T-cell (primary cell): Measurements from ENCODE around the gene NELFA. TPM values are rescaled to one million over a fixed set of nuclear protein-coding genes. Genes with fewer than 3 reads are reported as not detected.
A peak's percentile ranks its signal among the peaks of the same experiment; 100 is the strongest.

Experiments used
- ATAC-seq, 4 experiments: fragments of 200-7000 bp in 3 of 4; fragments of 150-1000 bp in 1 of 4; cut with Tn5 transposase; replicated peaks in 1 of 4; 1 replicate in 3 of 4; 2 replicates in 1 of 4; pipeline ENCODE4 v1.10.0; 2021; ENCODE audit warnings: moderate library complexity in 3 of 4, mild to moderate bottlenecking in 2 of 4, moderate number of reproducible peaks in 1 of 4
- CTCF ChIA-PET, 2 donors: fragments of 300-600 bp; sonication (Branson Sonifier 250); formaldehyde crosslinking; loops; one replicate each; lab custom pipeline; 2022; ENCODE audit warnings: antibody characterized with exemption in 2 of 2; lab: Charles Lee
- POLR2A ChIA-PET, 2 donors: fragments of 300-600 bp; sonication (Branson Sonifier 250); formaldehyde crosslinking; loops; one replicate each; lab custom pipeline; 2022; ENCODE audit warnings: antibody characterized with exemption in 2 of 2; lab: Charles Lee
- DNase-seq, 35 experiments: peaks; one replicate each; pipeline versions ENCODE4 v3.0.0 to v3.0.0-alpha.2; 2013 to 2023
- H3K27ac ChIP-seq: one replicate; pipeline ENCODE4 v1.5.1; 2013; ENCODE audit warnings: low read length
- H3K27me3 ChIP-seq, 2 experiments: replicated peaks in 1 of 2; 1 replicate in 1 of 2; 2 replicates in 1 of 2; pipeline versions ENCODE4 v1.6.1 to v1.7.0; 2013; ENCODE audit warnings: low read length in 1 of 2, mixed read lengths in 1 of 2; ENCODE audit not compliant: control insufficient read depth in 2 of 2, insufficient read depth in 2 of 2; ENCODE audit errors: extremely low read depth in 1 of 2
- H3K36me3 ChIP-seq, 2 donors: 1 replicate in 1 of 2; 2 replicates in 1 of 2; pipeline versions ENCODE4 v1.6.1 to v1.7.0; 2013; ENCODE audit warnings: low read length in 1 of 2; ENCODE audit not compliant: control insufficient read depth in 2 of 2, insufficient read depth in 1 of 2; ENCODE audit errors: extremely low read depth in 1 of 2
- H3K4me1 ChIP-seq, 2 experiments: 1 replicate in 1 of 2; 2 replicates in 1 of 2; pipeline versions ENCODE4 v1.6.1 to v1.7.0; 2013; ENCODE audit warnings: low read length in 2 of 2, mixed read lengths in 1 of 2; ENCODE audit not compliant: insufficient read depth in 2 of 2, control insufficient read depth in 1 of 2; ENCODE audit errors: extremely low read depth in 1 of 2
- H3K4me3 ChIP-seq, 2 donors: 1 replicate in 1 of 2; 2 replicates in 1 of 2; pipeline versions ENCODE4 v1.5.1 to v1.7.0; 2013; ENCODE audit warnings: mild to moderate bottlenecking in 2 of 2, low read length in 1 of 2, moderate library complexity in 1 of 2; ENCODE audit not compliant: control insufficient read depth in 1 of 2; ENCODE audit errors: extremely low read depth in 1 of 2
- H3K9me3 ChIP-seq: 2 replicates; pipeline ENCODE4 v1.7.0; 2013
- H3K27ac Mint-ChIP-seq, 2 donors: one replicate each; pipeline ENCODE4 v1.8.0; 2020 to 2021; ENCODE audit warnings: mild to moderate bottlenecking in 2 of 2, mixed read lengths in 2 of 2
- H3K27me3 Mint-ChIP-seq, 2 donors: one replicate each; pipeline ENCODE4 v1.8.0; 2021 to 2022; ENCODE audit warnings: mixed read lengths in 2 of 2
- H3K36me3 Mint-ChIP-seq: one replicate; pipeline ENCODE4 v1.8.0; 2021; ENCODE audit warnings: mixed read lengths
- H3K4me1 Mint-ChIP-seq, 3 donors: one replicate each; pipeline ENCODE4 v1.8.0; 2020 to 2022; ENCODE audit warnings: mixed read lengths in 3 of 3, mild to moderate bottlenecking in 1 of 3
- H3K4me3 Mint-ChIP-seq, 3 donors: one replicate each; pipeline ENCODE4 v1.8.0; 2020 to 2022; ENCODE audit warnings: mild to moderate bottlenecking in 3 of 3, mixed read lengths in 3 of 3, moderate library complexity in 3 of 3
- H3K9me3 Mint-ChIP-seq, 3 donors: one replicate each; pipeline ENCODE4 v1.8.0; 2020 to 2022; ENCODE audit warnings: mixed read lengths in 3 of 3
- WGBS: methylation state at CpG from one replicate; pipeline ENCODE4 v1.1.5; 2013; ENCODE audit warnings: missing lambda C conversion rate; ENCODE audit not compliant: insufficient coverage; 5-methylcytosine and 5-hydroxymethylcytosine counted together
- total RNA-seq, 35 experiments: library from RNA in 6 of 35; stranded (reverse) in 6 of 35; fragments of 120-200 nt in 1 of 35; gene quantifications; one replicate each; pipeline versions ENCODE4 v1.2.1 to v1.2.4 and lab custom pipeline; 2013 to 2026

Gene NELFA
- total RNA-seq, 5 donors from 2014 or later (not counting 1 experiment from before 2014, with no cell fraction given) = 40.7 to 55.1 (median 46.2) TPM

DNA sequence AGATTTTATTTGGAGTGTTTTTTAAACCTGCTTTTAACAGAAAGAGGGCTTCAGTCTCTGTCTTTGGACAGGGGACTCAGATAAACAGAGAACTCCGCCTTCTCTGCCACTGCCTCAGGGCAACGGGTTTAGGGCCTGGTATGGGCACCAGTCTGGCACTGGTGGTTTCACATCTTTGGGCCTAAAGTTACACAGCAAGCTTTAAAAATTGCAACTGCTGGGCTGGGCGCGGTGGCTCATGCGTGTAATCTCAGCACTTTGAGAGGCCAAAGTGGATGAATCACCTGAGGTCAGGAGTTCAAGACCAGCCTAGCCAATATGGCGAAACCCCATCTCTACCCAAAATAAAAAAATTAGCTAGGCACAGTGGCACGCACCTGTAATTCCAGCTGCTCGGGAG, 40.1 kb upstream of the NELFA start:
- Mint-ChIP-seq H3K9me3 (no peaks in the 10 kb centered on the region), H3K4me1 (no peaks in the 10 kb centered on the region), H3K36me3 (no peaks in the 10 kb centered on the region), H3K4me3 (no peak overlapping the region), H3K27me3 (peaks cover 20 to 52% of the 10 kb centered on the region in 2 donors), H3K27ac (no peak overlapping the region)
- Histone ChIP-seq H3K27me3 (peaks cover 2 to 58% of the 10 kb centered on the region in 2 experiments), H3K4me1 (peaks cover 0 to 2% of the 10 kb centered on the region in 2 experiments), H3K4me3 (no peak overlapping the region), H3K9me3 (no peaks in the 10 kb centered on the region), H3K27ac (no peak overlapping the region), H3K36me3 (no peaks in the 10 kb centered on the region)
- WGBS = 87% methylated on average over 7 of the region's 8 CpGs
- ChIA-PET POLR2A (no interaction called here), CTCF (no interaction called here)
- DNase-seq = no peak
- no peak for ATAC-seq

DNA sequence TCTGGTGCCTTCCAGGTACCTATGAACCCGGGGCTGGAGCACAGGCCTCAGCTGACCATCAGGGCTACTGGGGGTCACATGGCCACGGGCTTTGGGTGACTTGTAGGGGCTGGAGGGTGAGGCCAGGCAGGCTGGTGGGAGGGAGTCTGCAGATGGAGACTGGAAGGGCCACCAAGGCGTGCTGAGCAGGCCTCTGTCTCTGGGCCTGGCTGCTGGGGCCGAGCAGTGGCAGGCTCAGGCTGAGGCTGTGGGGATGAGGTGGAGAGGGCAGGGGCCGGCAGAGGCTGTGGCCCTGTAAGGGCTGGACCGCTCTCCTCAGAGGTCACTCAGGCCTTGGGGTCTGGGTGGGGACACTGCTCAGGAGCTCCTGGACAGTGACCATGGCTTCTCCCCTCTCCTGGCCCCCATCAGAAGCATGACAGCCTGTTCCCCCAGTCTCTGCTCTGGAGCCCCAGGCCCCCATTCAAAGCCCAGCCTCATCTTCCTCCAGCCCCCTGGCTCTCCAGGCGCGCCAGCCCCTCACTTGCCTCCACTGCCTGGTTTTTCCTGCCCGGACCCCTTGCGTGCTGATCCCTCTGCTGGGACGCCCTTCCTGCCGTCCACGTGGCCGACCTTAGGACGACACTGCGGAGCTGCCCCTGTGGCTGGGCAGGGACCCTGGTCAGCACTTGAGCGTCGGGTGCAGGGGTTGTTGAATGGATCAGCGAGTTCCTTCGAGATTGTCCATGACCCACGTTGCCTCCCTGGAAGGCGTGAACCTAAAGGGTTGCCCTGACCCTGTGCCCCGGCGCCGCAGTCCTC, 39.2 kb upstream of the NELFA start:
- POLR2A ChIA-PET = no interaction called here
- Mint-ChIP-seq H3K4me3 (no peak overlapping the region), H3K4me1 (no peaks in the 10 kb centered on the region), H3K9me3 (no peaks in the 10 kb centered on the region), H3K36me3 (no peaks in the 10 kb centered on the region), H3K27me3 (peaks cover 20 to 50% of the 10 kb centered on the region in 2 donors), H3K27ac (no peak overlapping the region)
- WGBS = 89% methylated on average over 17 of the region's 25 CpGs
- Histone ChIP-seq H3K4me1 (peaks cover 0 to 5% of the 10 kb centered on the region in 2 experiments), H3K4me3 (no peak overlapping the region), H3K27ac (no peak overlapping the region), H3K27me3 (peaks cover 2 to 59% of the 10 kb centered on the region in 2 experiments), H3K9me3 (no peaks in the 10 kb centered on the region), H3K36me3 (no peaks in the 10 kb centered on the region)
- no peak for DNase-seq
- ATAC-seq = no peak
- CTCF ChIA-PET = no interaction called here

DNA sequence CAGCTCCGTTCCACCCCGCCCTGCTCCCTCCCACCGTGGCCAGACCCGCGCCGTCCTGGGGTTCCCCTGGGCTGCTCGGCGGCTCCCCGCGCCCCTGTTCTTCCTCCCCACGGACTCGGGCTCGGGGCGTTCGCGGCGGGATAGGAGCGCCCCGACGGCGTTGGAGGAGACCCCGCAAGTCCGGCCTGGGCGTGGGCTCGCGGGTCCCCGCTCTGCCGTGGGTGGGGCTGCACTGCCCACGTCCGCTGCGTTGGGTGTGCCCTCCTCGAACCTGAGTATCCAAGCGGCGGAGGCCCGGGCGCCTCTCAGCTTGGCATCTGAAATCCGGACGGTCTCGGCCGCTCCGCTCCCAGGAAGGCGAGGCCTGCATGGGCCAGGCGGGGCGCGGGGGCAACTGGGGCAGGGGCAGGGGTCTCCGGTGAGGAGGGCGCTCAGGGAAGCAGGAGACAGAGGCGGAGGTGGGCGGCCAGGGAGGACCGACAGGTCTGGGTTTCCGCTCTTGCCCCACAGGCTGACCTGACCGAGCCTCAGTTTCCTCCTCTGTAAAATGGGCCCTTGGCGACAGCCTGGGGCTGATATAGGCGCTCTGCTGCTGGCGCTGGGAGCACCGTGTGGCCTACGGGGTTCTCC, 38.4 kb upstream of the NELFA start:
- no peaks in the 10 kb centered on the region for H3K36me3 ChIP-seq
- ATAC-seq (no peak), DNase-seq (no peak)
- peaks cover 0 to 2% (median 0%) of the 10 kb centered on the region in 3 donors for H3K4me1 Mint-ChIP-seq
- no peak overlapping the region for H3K4me3 ChIP-seq
- H3K4me3 Mint-ChIP-seq = no peak overlapping the region
- no peaks in the 10 kb centered on the region for H3K9me3 ChIP-seq
- POLR2A ChIA-PET = no interaction called here
- peaks cover 4 to 10% of the 10 kb centered on the region in 2 experiments for H3K4me1 ChIP-seq
- no peak overlapping the region for H3K27ac Mint-ChIP-seq
- WGBS = 39% methylated on average over 51 of the region's 57 CpGs
- H3K27me3 Mint-ChIP-seq = peaks cover 17 to 45% of the 10 kb centered on the region in 2 donors
- H3K27me3 ChIP-seq = peaks cover 2 to 59% of the 10 kb centered on the region in 2 experiments
- CTCF ChIA-PET = no interaction called here
- no peak overlapping the region for H3K27ac ChIP-seq
- no peaks in the 10 kb centered on the region for H3K9me3 Mint-ChIP-seq
- H3K36me3 Mint-ChIP-seq = no peaks in the 10 kb centered on the region

DNA sequence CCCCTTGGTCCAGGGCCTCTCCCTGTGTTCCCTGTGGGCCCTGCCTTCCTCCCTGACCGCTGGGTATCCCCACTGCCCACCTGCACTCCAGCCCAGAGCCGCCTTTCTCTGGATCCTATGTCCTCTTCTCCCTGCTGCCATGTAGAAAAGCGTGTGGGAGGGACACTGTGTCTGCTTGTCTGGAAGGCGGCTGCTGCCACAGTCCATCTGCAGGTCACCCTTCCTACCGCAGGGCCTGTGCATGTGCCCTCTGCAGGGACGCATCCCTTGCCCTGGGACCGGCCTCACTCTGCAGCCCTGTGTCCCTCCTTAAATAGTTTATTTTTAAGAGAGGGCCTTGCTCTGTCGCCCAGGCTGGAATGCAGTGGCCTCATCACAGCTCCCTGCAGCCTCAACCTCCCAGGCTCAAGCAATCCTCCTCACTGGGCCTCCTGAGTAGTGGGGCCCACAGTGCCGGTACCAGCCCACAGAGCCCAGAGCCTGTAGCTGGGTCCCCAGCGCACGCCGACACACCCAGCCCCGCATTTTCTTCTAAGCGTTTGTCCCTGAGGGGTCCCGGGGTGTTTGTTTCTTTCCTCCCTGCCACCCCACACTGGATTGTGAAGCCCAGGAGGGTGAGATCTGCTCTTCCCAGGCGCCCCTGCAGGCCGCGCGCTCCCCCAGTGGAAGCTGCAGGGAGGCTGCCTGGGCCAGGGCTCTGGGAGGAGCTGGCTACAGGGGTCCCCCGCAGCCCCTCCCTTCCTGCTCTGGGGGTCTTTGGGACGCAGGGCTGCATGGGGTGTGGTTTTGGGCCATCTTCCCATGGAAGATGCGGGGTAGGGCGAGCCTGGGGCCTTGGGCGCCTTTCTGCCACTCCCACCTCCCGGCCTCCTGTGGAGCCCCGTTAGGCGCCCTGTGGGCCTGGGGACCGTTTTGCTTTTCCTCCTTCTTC, 37.5 kb upstream of the NELFA start:
- ATAC-seq = no peak
- Mint-ChIP-seq H3K9me3 (no peaks in the 10 kb centered on the region), H3K27me3 (peaks cover 11 to 44% of the 10 kb centered on the region in 2 donors), H3K4me1 (peaks cover 0 to 4% (median 0%) of the 10 kb centered on the region in 3 donors), H3K4me3 (no peak overlapping the region), H3K27ac (no peak overlapping the region), H3K36me3 (no peaks in the 10 kb centered on the region)
- 72% methylated on average over 11 of the region's 28 CpGs for WGBS
- POLR2A ChIA-PET = interaction anchor here in 1 of 2 donors (0.6 kb wide), 1 partner anchor 774 kb away, joined by 3 read pairs; no protein-coding TSS in a partner anchor
- DNase-seq = no peak
- H3K27ac ChIP-seq = no peak overlapping the region
- H3K9me3 ChIP-seq = no peaks in the 10 kb centered on the region
- H3K4me1 ChIP-seq = peaks cover 4 to 15% of the 10 kb centered on the region in 2 experiments
- H3K27me3 ChIP-seq = peaks cover 2 to 58% of the 10 kb centered on the region in 2 experiments
- CTCF ChIA-PET = no interaction called here
- no peak overlapping the region for H3K4me3 ChIP-seq
- no peaks in the 10 kb centered on the region for H3K36me3 ChIP-seq

DNA sequence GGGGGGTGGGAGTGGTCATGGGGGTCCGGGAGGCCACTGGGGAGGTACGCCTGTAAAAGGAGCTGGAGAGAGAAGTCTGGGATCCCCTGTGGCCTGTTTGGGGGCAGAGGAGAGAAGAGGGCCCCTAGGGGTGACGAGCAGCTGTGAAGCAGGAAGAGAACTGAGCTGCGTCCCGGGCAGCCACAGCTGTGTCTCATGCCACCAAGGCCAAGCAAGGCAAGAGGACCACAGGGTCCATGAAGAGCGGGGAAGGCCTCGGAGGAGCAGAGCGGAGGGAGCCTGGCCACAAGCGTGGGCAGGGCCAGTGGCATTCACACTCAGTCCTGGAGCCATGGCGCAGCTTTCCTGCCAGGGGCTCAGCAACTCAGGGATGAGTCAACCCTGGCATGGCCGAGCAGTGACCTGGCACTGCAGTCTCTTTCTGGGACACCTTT, 36.8 kb upstream of the NELFA start:
- H3K4me3 Mint-ChIP-seq = no peak overlapping the region

More for the DNA sequence above, 36.8 kb upstream of the NELFA start:
- Mint-ChIP-seq H3K27me3 (peaks cover 6 to 38% of the 10 kb centered on the region in 2 donors), H3K36me3 (no peaks in the 10 kb centered on the region), H3K27ac (no peak overlapping the region), H3K4me1 (peaks cover 0 to 4% (median 0%) of the 10 kb centered on the region in 3 donors), H3K9me3 (no peaks in the 10 kb centered on the region)
- ChIA-PET CTCF (no interaction called here), POLR2A (interaction anchor here in 1 of 2 donors (0.6 kb wide), 1 partner anchor 775 kb away, joined by 3 read pairs; no protein-coding TSS in a partner anchor)
- 75% methylated on average over 9 of the region's 11 CpGs for WGBS
- no peak for ATAC-seq
- Histone ChIP-seq H3K27me3 (peaks cover 2 to 60% of the 10 kb centered on the region in 2 experiments), H3K36me3 (no peaks in the 10 kb centered on the region), H3K9me3 (no peaks in the 10 kb centered on the region), H3K27ac (no peak overlapping the region), H3K4me3 (no peak overlapping the region), H3K4me1 (peaks cover 8 to 21% of the 10 kb centered on the region in 2 experiments)
- DNase-seq = peak in 3 of 35 experiments; percentile 24 to 34 (median 32)
